ENCODE data around the gene PID1.

Gene PID1

GRCh38 chr2:228974169-228974568 lies 296.9 kb downstream of the PID1 start:
- no peak overlapping the region for H3K4me3 ChIP-seq (ENCODE audit: low read depth, low read length)
- TF ChIP-seq, protein P1, sequence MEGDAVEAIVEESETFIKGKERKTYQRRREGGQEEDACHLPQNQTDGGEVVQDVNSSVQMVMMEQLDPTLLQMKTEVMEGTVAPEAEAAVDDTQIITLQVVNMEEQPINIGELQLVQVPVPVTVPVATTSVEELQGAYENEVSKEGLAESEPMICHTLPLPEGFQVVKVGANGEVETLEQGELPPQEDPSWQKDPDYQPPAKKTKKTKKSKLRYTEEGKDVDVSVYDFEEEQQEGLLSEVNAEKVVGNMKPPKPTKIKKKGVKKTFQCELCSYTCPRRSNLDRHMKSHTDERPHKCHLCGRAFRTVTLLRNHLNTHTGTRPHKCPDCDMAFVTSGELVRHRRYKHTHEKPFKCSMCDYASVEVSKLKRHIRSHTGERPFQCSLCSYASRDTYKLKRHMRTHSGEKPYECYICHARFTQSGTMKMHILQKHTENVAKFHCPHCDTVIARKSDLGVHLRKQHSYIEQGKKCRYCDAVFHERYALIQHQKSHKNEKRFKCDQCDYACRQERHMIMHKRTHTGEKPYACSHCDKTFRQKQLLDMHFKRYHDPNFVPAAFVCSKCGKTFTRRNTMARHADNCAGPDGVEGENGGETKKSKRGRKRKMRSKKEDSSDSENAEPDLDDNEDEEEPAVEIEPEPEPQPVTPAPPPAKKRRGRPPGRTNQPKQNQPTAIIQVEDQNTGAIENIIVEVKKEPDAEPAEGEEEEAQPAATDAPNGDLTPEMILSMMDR (IDR thresholded peaks at IDR 0.05; ENCODE audit: borderline replicate concordance, insufficient read depth, low read depth, low read length): no peak

All from GM12875 (cell line).